ENCODE results near the gene CHST11.
"Not testable (repeated sequence)": the region's sequence is repeated elsewhere in the genome, so short reads cannot be mapped to it uniquely, and the experiment has no call there.

The CHST11 gene

GRCh38 chr12:104742551-104743201 lies 285.9 kb downstream of the CHST11 start:
- peak; percentile 18 to 84 (median 63) for DNase-seq
- intact Hi-C loops (cut with DNase I): no loop called here

- intact Hi-C loops (cut with DNase I): no loop called here
- no peak for DNase-seq
Measured at GRCh38 chr12:104743202-104743580, 286.4 kb downstream of the CHST11 start.

DNA sequence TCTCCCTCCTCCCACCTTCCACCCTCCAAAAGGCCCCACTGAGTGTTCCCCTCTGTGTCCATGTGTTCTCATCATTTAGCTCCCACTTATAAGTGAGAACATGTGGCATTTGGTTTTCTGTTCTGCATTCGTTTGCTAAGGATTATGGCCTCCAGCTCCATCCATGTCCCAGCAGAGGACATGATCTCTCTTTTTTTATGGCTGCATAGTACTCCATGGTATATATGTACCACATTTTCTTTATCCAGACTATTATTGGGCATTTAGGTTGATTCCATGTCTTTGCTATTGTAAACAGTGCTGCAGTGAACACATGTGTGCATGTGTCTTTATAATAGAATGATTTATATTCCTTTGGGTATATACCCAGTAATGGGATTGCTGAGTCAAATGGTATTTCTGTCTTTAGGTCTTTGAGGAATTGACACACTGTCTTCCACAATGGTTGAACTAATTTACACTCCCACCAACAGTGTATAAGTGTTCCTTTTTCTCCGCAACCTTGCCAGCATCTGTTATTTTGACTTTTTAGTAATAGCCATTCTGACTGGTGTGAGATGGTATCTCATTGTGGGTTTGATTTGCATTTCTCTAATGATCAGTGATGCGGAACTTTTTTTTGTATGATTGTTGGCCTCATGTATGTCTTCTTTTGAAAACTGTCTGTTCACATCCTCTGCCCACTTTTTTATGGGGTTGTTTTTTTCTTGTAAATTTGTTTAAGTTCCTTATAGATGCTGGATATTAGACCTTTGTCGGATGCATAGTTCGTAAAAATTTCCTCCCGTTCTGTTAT lies 287.2 kb downstream of the CHST11 start:
- DNase-seq; intact Hi-C loops (cut with DNase I): not testable (repeated sequence)

DNA sequence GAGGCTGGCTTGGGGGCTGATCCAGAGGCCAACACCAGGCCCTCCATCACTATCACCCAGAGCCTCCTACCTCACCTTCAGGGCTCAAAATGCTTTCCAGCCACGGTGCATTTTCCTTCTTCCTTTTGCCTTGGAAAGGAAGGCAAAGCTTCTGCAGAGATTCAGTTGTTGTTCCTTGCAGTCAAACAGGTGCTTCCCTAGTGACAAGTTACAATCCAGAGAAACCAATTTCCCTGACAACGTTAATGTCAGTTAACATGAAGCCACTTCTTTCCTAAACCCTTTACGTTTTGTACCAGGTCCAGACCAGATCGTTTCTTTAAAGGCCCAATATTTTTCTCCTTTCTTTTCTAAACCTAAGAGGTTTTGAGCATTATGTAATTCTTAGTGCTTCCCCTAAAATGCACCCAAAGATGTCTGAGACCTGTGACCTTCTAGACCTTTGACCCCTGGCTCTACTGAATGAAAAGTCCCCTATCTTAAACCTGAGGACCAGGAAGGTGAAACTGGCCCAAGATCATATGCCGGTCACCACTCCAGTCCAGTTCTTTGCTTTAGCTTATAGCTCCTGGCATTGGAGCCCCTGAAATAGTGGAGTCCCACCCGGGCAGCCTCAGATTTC lies 289.8 kb downstream of the CHST11 start:
- peak in 1 of 42 donors; percentile 5 for DNase-seq
- intact Hi-C loops (cut with DNase I): no loop called here

DNA sequence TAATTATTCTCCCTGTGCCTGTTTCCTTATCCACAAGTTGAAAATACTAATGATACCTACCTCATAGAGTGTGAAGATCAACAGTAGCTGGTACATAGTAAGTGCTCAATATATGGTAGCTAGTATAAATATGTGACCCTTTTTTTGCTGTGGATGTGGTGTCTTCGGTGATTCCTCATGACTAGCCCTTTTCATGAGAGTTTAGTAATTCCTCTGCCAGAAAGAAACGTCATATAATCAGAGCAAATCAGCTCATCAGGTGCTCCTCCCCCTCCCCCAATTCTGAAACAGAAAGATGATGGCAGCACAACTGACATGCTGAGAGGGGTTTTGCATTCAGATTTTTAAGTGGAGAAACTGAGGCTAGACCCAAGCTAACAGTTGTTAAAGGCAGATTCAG lies 290.6 kb downstream of the CHST11 start:
- intact Hi-C loops (cut with DNase I): no loop called here
- DNase-seq: peak in 2 of 42 donors; percentile 5 to 15

DNA sequence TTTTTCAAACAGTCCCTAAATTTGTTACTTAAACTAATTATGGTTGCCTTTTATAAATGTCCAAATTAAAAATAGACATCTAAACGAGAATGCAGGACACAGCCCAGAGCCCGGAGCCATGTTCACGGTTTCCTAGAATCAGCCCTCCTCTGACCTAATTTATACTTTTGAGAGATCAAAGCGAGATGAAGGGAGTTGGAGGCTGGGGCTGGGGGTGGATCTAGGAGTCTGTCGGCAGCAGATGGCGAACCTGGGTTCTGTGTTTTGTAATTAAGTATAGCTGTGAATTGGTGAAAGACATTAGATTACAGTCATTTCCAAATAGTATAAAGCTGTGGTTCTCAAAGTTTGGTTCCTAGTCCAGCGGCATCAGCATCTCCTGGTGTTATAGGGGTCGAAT lies 291.2 kb downstream of the CHST11 start:
- peak in 31 of 42 donors; percentile 22 to 80 (median 53) for DNase-seq
- intact Hi-C loops (cut with DNase I): no loop called here

DNA sequence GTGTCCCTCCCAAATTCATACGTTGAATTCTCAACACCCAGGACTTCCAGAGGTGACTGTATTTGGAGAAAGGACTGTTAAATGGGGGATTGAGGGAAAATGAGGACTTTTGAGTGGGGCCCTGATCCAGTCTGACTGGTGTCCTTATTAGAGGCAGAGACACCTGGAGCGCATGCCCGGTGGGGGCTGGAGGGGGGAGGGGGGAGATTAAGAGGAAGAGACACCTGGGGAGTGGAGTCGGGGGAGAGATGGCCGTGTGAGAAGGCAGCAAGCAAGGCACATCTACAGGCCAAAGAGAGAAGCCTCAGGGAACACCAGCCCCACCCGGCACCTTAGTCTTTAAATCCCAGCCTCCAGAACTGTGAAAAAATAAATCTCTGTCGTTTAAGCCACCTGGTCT lies 291.6 kb downstream of the CHST11 start:
- intact Hi-C loops (cut with DNase I): no loop called here
- no peak for DNase-seq

DNA sequence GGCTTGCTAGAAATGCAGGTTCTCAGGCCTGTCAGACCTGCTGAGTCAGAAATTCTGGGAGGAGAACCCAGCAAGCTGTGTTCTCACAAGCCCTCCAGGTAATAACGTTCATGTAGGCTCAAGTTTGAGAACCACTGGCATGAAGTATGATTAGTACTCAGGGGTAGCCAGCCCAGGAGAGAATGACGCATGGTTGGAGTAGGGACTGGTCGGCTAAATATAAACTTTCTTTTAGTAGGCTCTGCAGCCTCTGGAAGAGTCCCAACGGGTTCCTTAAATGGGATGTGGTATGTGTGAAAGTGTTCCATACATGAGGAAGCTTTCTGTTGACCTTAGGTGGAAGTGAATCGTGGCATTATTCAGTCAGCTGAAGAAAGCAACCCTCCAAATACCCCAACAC lies 292.0 kb downstream of the CHST11 start:
- peak in 2 of 42 donors; percentile 9 to 22 for DNase-seq
- intact Hi-C loops (cut with DNase I): no loop called here

- intact Hi-C loops (cut with DNase I): no loop called here
- peak in 2 of 42 donors; percentile 2 to 6 for DNase-seq
Measured at GRCh38 chr12:104749545-104749944, 292.8 kb downstream of the CHST11 start.

DNA sequence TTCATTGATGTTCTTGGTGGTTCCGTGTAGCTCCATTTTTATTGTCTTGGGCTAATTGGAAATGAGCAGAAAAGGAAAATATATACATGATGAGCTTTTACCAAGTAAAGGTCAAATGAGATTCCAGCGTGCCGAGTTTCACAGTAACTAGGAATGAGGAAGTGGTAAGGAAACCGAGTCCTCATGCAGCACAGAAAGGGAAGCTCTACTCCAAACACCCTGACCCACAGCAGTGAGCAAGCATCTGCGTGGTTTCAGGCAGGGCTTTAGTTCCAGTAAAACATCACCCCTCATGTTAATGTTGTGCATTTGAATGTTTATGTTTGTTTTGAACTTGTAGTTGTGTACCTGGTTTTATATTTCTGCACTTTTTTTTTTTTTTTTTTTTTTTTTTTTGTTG lies 293.3 kb downstream of the CHST11 start:
- intact Hi-C loops (cut with DNase I): no loop called here
- DNase-seq: peak in 9 of 42 donors; percentile 17 to 64 (median 33)

- DNase-seq: peak in 1 of 42 donors; percentile 11
- intact Hi-C loops (cut with DNase I): no loop called here
Measured at GRCh38 chr12:104751120-104751519, 294.4 kb downstream of the CHST11 start.

- peak in 1 of 42 donors; percentile 5 for DNase-seq
- intact Hi-C loops (cut with DNase I): no loop called here
Measured at GRCh38 chr12:104751594-104751993, 294.8 kb downstream of the CHST11 start.

DNA sequence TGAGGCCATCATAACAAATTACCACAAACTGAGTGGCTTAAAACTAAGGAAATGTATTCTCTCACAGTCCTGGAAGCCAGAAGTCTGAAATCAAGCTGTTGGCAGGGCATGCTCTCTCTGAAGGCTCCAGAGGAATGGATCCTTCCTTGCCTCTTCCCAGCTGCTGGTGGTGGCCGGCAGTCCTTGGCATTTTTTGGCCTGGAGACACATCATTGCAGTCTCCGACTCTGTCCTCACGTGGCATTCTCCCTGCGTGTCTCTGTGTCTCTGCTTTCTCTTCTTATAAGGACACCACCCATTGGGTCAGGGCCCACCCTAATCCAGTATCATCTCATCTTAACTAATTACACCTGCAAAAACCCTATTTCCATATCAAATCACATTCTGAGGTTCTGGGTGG lies 295.3 kb downstream of the CHST11 start:
- intact Hi-C loops (cut with DNase I): no loop called here
- DNase-seq: peak in 2 of 42 donors; percentile 14 to 27

- DNase-seq: peak in 2 of 42 donors; percentile 15 to 40
- intact Hi-C loops (cut with DNase I): no loop called here
Measured at GRCh38 chr12:104752881-104753280, 296.1 kb downstream of the CHST11 start.

DNA sequence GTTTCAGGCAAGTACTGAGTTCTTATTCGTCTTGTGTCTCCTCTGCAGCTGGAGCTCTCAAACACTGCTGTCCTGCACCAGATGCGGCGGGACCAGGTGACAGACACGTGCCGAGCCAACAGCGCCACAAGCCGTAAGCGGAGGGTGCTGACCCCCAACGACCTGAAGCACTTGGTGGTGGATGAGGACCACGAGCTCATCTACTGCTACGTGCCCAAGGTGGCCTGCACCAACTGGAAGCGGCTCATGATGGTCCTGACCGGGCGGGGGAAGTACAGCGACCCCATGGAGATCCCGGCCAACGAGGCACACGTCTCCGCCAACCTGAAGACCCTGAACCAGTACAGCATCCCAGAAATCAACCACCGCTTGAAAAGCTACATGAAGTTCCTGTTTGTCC lies 300.2 kb downstream of the CHST11 start:
- intact Hi-C loops (cut with DNase I): no loop called here
- DNase-seq: peak in 1 of 42 donors; percentile 12

DNA sequence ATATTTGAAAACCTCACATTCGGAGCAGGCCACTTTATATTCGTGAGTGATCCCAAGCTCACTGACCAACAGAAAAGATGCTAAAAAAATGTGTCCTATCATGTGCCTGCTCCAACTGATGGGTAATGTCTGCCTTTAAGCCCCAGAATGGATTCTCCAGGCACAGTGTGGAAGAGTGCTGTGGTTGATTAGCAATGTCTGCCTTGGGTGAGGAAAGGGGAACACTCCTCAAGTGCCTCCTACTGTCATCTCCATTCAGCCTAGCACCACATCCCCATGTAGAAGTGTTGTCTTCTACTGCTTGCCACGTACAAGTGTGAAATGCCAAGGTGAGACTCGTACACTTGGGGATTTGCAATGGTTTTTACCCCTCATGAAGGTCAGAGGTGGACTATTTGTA lies 302.0 kb downstream of the CHST11 start:
- intact Hi-C loops (cut with DNase I): no loop called here
- peak in 1 of 42 donors; percentile 4 for DNase-seq

GRCh38 chr12:104761091-104761490 lies 304.3 kb downstream of the CHST11 start:
- intact Hi-C loops (cut with DNase I): no loop called here
- DNase-seq: peak in 1 of 42 donors; percentile 14

DNA sequence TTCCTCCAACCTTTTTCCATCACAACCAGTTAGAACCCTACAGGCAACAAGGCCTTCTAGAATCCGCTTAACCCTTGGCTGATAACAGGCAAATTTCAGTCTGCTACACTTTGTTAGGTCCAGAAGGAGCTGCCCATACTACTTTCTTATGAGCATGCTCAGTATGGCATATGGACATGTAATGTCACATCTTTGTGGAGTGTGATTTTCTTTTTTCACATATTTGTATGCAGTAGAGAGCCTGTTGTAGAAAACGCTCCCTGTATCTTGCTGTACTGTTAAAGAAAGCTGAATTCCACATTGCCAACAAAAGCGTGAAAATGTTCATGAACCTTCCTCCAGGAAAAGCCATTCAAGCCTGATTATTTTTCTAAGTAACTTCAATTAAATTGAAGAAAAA lies 304.9 kb downstream of the CHST11 start:
- peak in 1 of 42 donors; percentile 3 for DNase-seq
- intact Hi-C loops (cut with DNase I): no loop called here

DNA sequence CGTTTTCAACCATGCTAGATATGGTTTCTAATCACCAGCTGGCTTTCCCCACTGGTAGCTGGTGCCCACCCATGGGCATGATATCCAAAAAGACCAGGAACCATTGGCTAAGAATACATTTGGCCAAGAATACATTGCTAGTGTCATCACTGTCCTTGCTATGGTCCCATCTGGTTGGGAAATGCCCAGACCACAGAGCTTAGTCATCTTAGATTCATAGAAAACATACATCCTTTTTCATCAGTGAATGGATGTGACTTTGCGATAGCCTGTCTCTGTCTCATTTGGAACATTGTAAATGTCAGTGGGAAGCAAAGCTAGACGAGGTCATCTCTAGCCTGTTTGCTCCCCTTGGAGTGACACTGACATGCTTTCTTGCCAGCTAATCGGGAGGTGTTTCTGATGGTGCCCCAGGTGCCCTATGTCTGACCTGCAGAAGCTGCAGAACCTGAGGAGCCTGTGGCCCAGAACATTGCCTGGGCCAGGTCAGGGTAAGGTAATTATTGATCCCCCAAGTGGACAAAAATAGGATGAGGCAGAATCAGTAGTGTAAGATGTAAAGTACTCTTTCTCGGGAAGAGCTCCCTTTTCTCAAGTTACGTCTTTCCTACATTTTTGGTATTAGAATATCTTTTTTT lies 306.5 kb downstream of the CHST11 start:
- DNase-seq: no peak
- intact Hi-C loops (cut with DNase I): no loop called here

Data from head of caudate nucleus (tissue), 42 donors.